WTC11 (cell line): ENCODE data around the gene LDLRAD4. TPM values are rescaled to one million over a fixed set of nuclear protein-coding genes. Genes with fewer than 3 reads are reported as not detected.

Source experiments
- ATAC-seq: fragments of 200-7000 bp; cut with Tn5 transposase; 2 replicates; pipeline ENCODE4 v1.10.0; 2021; ENCODE audit warnings: mild to moderate bottlenecking, moderate library complexity
- CTCF ChIA-PET: fragments of 300-600 bp; sonication (Branson Sonifier 250); formaldehyde crosslinking; loops from one replicate; lab custom pipeline; 2021; ENCODE audit warnings: antibody characterized with exemption; lab: Charles Lee
- POLR2A ChIA-PET: fragments of 350-600 bp; sonication (Branson Sonifier 250); formaldehyde crosslinking; loops from one replicate; lab custom pipeline; 2021; ENCODE audit warnings: antibody characterized with exemption; lab: Charles Lee
- DNase-seq: peaks from one replicate; pipeline ENCODE4 v3.0.0; 2021; ENCODE audit warnings: low spot score
- H3K27ac Mint-ChIP-seq: 2 replicates; pipeline ENCODE4 v1.8.0; 2021; ENCODE audit warnings: mixed read lengths
- H3K27me3 Mint-ChIP-seq: 2 replicates; pipeline ENCODE4 v1.8.0; 2021; ENCODE audit warnings: low read depth, mild to moderate bottlenecking, moderate library complexity, mixed read lengths
- H3K36me3 Mint-ChIP-seq: 2 replicates; pipeline ENCODE4 v1.8.0; 2021; ENCODE audit warnings: mixed read lengths
- H3K4me1 Mint-ChIP-seq: 2 replicates; pipeline ENCODE4 v1.8.0; 2022; ENCODE audit warnings: mixed read lengths
- H3K4me3 Mint-ChIP-seq: 2 replicates; pipeline ENCODE4 v1.8.0; 2021; ENCODE audit warnings: mild to moderate bottlenecking, moderate library complexity, mixed read lengths
- H3K9me3 Mint-ChIP-seq: 2 replicates; pipeline ENCODE4 v1.8.0; 2021; ENCODE audit warnings: mixed read lengths
- ETV6 ChIP-seq: sonication (generic); formaldehyde crosslinking; IDR thresholded peaks from 2 replicates; pipeline ENCODE4 v1.8.1; 2022; ENCODE audit warnings: mild to moderate bottlenecking, missing genetic modification reagents
- FOXJ3 ChIP-seq: sonication (generic); formaldehyde crosslinking; IDR thresholded peaks from 2 replicates; pipeline ENCODE4 v1.9.0; 2021; ENCODE audit warnings: missing genetic modification reagents, mild to moderate bottlenecking, borderline replicate concordance
- GTF2I ChIP-seq: fragments of 250-450 bp; sonication (Bioruptor Pico); conservative IDR thresholded peaks from 2 replicates; pipeline ENCODE4 v1.4.0; 2021; ENCODE audit warnings: mild to moderate bottlenecking
- NFE2L1 ChIP-seq: sonication (generic); formaldehyde crosslinking; IDR thresholded peaks from 2 replicates; pipeline ENCODE4 v1.8.1; 2023; ENCODE audit warnings: missing genetic modification reagents
- OVOL2 ChIP-seq: fragments of 250-450 bp; sonication (Bioruptor Pico); IDR thresholded peaks from 2 replicates; pipeline ENCODE4 v1.9.0; 2021; ENCODE audit warnings: mild to moderate bottlenecking, borderline replicate concordance
- SP1 ChIP-seq: sonication (generic); formaldehyde crosslinking; conservative IDR thresholded peaks from 2 replicates; pipeline ENCODE4 v1.8.1; 2022; ENCODE audit warnings: missing genetic modification reagents
- TCF7 ChIP-seq: sonication (generic); formaldehyde crosslinking; IDR thresholded peaks from 2 replicates; pipeline ENCODE4 v1.8.0; 2022; ENCODE audit warnings: mild to moderate bottlenecking, low read depth, missing genetic modification reagents, moderate library complexity
- ZNF416 ChIP-seq: fragments of 250-450 bp; sonication (Bioruptor Pico); IDR thresholded peaks from 2 replicates; pipeline ENCODE4 v1.9.0; 2021; ENCODE audit warnings: mild to moderate bottlenecking, inconsistent platforms
- total RNA-seq: library from RNA; stranded (reverse); gene quantifications from 3 replicates; pipeline ENCODE4 v1.2.3, GENCODE V29; 2021
- TF ChIP-seq, protein P1 (sequence below): sonication (generic); formaldehyde crosslinking; IDR thresholded peaks from 2 replicates; pipeline ENCODE4 v1.8.1; 2022; ENCODE audit warnings: missing genetic modification reagents, borderline replicate concordance
- TF ChIP-seq, protein P2 (sequence below): fragments of 250-450 bp; sonication (Bioruptor Pico); IDR thresholded peaks from 2 replicates; pipeline ENCODE4 v2.1.2; 2022; ENCODE audit warnings: mild to moderate bottlenecking, moderate library complexity
- TF ChIP-seq, protein P3 (sequence below): fragments of 250-450 bp; sonication (Bioruptor Pico); IDR thresholded peaks from 2 replicates; pipeline ENCODE4 v1.9.0; 2021; ENCODE audit warnings: moderate library complexity, mild to moderate bottlenecking, inconsistent platforms, borderline replicate concordance
- TF ChIP-seq, protein P4 (sequence below): sonication (generic); formaldehyde crosslinking; IDR thresholded peaks from 2 replicates; pipeline ENCODE4 v1.8.0; 2022; ENCODE audit warnings: mild to moderate bottlenecking, missing genetic modification reagents
- TF ChIP-seq, protein P5 (sequence below): fragments of 250-450 bp; sonication (Bioruptor Pico); IDR thresholded peaks from 2 replicates; pipeline ENCODE4 v1.9.0; 2021; ENCODE audit warnings: mild to moderate bottlenecking, borderline replicate concordance
- TF ChIP-seq, protein P6 (sequence below): sonication (generic); formaldehyde crosslinking; IDR thresholded peaks from 2 replicates; pipeline ENCODE4 v1.8.0; 2022; ENCODE audit warnings: missing genetic modification reagents

Gene LDLRAD4
- total RNA-seq, 1 experiment from 2014 or later = 6.2 TPM

DNA sequence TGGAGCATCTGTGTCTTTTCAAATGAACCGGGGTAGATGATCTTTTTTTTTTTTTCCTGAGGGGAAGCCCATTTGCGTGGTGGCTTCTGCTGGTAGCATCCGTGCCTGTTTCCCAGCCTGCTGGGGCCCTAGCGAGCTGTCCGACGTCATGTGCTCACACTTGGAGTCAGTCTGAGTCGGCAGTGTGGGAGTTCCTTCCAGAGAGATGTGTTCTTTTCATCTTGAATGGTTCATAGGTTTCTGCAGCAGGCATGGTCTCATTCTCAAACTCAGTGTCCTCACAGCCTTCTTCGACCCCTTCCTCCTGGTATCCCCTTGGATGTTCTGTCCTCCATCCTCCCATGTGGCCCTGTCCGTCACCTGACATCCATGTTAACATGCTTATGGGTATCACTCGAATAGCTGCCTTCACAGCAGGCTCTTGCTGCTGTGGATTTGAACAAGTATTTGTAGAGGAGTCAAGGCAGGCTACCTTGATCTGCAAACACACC is 51.0 kb downstream of the LDLRAD4 start:
- Mint-ChIP-seq H3K27ac (no peak overlapping the region), H3K9me3 (no peaks in the 10 kb centered on the region), H3K4me1 (peaks cover 25% of the 10 kb centered on the region), H3K4me3 (no peak overlapping the region), H3K36me3 (no peaks in the 10 kb centered on the region), H3K27me3 (no peaks in the 10 kb centered on the region; the same call in 1 of the 2 replicates)
- DNase-seq = no peak
- ChIA-PET CTCF (interaction anchor here (0.5 to 1.9 kb wide), 3 partner anchors 53 to 998 kb away, joined by 3 to 6 read pairs (median 5); no protein-coding TSS in a partner anchor), POLR2A (no interaction called here)
- no peak for ATAC-seq
- TF ChIP-seq SP1 (CRISPR knock-in tag) = no peak
- TF ChIP-seq, protein P1, sequence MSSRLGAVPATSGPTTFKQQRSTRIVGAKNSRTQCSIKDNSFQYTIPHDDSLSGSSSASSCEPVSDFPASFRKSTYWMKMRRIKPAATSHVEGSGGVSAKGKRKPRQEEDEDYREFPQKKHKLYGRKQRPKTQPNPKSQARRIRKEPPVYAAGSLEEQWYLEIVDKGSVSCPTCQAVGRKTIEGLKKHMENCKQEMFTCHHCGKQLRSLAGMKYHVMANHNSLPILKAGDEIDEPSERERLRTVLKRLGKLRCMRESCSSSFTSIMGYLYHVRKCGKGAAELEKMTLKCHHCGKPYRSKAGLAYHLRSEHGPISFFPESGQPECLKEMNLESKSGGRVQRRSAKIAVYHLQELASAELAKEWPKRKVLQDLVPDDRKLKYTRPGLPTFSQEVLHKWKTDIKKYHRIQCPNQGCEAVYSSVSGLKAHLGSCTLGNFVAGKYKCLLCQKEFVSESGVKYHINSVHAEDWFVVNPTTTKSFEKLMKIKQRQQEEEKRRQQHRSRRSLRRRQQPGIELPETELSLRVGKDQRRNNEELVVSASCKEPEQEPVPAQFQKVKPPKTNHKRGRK (CRISPR knock-in tag) = no peak
- no peak for TF ChIP-seq GTF2I
- TF ChIP-seq TCF7 = no peak
- TF ChIP-seq OVOL2 (CRISPR knock-in tag) = no peak
- TF ChIP-seq, protein P2, sequence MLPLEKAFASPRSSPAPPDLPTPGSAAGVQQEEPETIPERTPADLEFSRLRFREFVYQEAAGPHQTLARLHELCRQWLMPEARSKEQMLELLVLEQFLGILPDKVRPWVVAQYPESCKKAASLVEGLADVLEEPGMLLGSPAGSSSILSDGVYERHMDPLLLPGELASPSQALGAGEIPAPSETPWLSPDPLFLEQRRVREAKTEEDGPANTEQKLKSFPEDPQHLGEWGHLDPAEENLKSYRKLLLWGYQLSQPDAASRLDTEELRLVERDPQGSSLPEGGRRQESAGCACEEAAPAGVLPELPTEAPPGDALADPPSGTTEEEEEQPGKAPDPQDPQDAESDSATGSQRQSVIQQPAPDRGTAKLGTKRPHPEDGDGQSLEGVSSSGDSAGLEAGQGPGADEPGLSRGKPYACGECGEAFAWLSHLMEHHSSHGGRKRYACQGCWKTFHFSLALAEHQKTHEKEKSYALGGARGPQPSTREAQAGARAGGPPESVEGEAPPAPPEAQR (CRISPR knock-in tag) = no peak
- TF ChIP-seq, protein P3, sequence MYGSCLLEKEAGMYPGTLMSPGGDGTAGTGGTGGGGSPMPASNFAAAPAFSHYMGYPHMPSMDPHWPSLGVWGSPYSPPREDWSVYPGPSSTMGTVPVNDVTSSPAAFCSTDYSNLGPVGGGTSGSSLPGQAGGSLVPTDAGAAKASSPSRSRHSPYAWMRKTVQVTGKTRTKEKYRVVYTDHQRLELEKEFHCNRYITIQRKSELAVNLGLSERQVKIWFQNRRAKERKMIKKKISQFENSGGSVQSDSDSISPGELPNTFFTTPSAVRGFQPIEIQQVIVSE (CRISPR knock-in tag) = no peak
- TF ChIP-seq ETV6 (CRISPR knock-in tag) = no peak
- no peak for TF ChIP-seq NFE2L1

DNA sequence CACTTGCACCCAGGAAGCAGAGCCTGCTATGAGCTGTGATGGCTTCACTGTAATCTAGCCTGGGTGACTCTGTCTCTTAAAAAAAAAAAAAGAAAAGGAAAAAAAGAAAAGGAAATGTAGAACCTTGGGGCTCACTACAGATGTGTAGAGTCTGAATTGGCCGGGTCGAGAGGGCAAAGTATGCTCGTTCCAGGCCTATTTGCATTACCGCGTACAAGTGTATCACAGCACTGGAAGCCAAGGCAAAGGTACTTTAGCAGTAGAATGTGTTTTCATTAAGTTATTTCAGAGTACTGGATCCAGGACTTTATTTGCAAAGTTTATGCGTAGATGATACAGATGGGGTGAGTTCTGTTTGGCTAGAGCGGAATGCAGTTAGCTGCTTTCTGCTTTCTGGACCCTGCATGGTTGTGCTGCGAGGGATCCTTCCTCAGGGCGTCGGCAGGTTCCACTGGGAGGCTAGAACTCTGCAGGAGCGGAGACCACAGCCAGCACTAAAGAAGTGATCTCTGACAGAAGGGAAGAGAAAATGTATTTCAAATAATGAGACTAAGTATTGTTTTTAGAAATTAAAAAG is 51.8 kb downstream of the LDLRAD4 start:
- no peak for TF ChIP-seq FOXJ3 (CRISPR knock-in tag)
- TF ChIP-seq, protein P4, sequence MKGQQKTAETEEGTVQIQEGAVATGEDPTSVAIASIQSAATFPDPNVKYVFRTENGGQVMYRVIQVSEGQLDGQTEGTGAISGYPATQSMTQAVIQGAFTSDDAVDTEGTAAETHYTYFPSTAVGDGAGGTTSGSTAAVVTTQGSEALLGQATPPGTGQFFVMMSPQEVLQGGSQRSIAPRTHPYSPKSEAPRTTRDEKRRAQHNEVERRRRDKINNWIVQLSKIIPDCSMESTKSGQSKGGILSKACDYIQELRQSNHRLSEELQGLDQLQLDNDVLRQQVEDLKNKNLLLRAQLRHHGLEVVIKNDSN (CRISPR knock-in tag) = no peak
- TF ChIP-seq, protein P5, sequence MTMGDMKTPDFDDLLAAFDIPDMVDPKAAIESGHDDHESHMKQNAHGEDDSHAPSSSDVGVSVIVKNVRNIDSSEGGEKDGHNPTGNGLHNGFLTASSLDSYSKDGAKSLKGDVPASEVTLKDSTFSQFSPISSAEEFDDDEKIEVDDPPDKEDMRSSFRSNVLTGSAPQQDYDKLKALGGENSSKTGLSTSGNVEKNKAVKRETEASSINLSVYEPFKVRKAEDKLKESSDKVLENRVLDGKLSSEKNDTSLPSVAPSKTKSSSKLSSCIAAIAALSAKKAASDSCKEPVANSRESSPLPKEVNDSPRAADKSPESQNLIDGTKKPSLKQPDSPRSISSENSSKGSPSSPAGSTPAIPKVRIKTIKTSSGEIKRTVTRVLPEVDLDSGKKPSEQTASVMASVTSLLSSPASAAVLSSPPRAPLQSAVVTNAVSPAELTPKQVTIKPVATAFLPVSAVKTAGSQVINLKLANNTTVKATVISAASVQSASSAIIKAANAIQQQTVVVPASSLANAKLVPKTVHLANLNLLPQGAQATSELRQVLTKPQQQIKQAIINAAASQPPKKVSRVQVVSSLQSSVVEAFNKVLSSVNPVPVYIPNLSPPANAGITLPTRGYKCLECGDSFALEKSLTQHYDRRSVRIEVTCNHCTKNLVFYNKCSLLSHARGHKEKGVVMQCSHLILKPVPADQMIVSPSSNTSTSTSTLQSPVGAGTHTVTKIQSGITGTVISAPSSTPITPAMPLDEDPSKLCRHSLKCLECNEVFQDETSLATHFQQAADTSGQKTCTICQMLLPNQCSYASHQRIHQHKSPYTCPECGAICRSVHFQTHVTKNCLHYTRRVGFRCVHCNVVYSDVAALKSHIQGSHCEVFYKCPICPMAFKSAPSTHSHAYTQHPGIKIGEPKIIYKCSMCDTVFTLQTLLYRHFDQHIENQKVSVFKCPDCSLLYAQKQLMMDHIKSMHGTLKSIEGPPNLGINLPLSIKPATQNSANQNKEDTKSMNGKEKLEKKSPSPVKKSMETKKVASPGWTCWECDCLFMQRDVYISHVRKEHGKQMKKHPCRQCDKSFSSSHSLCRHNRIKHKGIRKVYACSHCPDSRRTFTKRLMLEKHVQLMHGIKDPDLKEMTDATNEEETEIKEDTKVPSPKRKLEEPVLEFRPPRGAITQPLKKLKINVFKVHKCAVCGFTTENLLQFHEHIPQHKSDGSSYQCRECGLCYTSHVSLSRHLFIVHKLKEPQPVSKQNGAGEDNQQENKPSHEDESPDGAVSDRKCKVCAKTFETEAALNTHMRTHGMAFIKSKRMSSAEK (CRISPR knock-in tag) = no peak
- TF ChIP-seq, protein P6, sequence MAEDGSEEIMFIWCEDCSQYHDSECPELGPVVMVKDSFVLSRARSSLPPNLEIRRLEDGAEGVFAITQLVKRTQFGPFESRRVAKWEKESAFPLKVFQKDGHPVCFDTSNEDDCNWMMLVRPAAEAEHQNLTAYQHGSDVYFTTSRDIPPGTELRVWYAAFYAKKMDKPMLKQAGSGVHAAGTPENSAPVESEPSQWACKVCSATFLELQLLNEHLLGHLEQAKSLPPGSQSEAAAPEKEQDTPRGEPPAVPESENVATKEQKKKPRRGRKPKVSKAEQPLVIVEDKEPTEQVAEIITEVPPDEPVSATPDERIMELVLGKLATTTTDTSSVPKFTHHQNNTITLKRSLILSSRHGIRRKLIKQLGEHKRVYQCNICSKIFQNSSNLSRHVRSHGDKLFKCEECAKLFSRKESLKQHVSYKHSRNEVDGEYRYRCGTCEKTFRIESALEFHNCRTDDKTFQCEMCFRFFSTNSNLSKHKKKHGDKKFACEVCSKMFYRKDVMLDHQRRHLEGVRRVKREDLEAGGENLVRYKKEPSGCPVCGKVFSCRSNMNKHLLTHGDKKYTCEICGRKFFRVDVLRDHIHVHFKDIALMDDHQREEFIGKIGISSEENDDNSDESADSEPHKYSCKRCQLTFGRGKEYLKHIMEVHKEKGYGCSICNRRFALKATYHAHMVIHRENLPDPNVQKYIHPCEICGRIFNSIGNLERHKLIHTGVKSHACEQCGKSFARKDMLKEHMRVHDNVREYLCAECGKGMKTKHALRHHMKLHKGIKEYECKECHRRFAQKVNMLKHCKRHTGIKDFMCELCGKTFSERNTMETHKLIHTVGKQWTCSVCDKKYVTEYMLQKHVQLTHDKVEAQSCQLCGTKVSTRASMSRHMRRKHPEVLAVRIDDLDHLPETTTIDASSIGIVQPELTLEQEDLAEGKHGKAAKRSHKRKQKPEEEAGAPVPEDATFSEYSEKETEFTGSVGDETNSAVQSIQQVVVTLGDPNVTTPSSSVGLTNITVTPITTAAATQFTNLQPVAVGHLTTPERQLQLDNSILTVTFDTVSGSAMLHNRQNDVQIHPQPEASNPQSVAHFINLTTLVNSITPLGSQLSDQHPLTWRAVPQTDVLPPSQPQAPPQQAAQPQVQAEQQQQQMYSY = no peak
- TF ChIP-seq ZNF416 = no peak
- Mint-ChIP-seq H3K27me3 (no peaks in the 10 kb centered on the region; the same call in 1 of the 2 replicates), H3K4me3 (no peak overlapping the region), H3K4me1 (peaks cover 25% of the 10 kb centered on the region), H3K36me3 (no peaks in the 10 kb centered on the region), H3K27ac (no peak overlapping the region), H3K9me3 (no peaks in the 10 kb centered on the region)
- ATAC-seq (no peak), DNase-seq (no peak)
- ChIA-PET POLR2A (no interaction called here), CTCF (no interaction called here)
